Glomerular visceral epithelial cell (primary cell): Measurements from ENCODE around the gene WNT9B.

Experiments used
- DNase-seq: peaks from one replicate; pipeline ENCODE4 v3.0.0-alpha.2; 2016; ENCODE audit errors: extremely low spot score

WNT9B gene

GRCh38 chr17:46854515-46854914, 3.1 kb downstream of the WNT9B start:
- DNase-seq = no peak

GRCh38 chr17:46854948-46855347, 3.6 kb downstream of the WNT9B start:
- no peak for DNase-seq

- no peak for DNase-seq
Measured at GRCh38 chr17:46857600-46857999, 6.2 kb downstream of the WNT9B start.

- no peak for DNase-seq
Measured at GRCh38 chr17:46859996-46860395, 8.6 kb downstream of the WNT9B start.

- DNase-seq = no peak
Measured at GRCh38 chr17:46862949-46863348, 11.6 kb downstream of the WNT9B start.

- DNase-seq = no peak
Measured at GRCh38 chr17:46863383-46864121, 12.2 kb downstream of the WNT9B start.

GRCh38 chr17:46865100-46865499, 13.7 kb downstream of the WNT9B start:
- no peak for DNase-seq

- no peak for DNase-seq
Measured at GRCh38 chr17:46866325-46866724, 14.9 kb downstream of the WNT9B start.

GRCh38 chr17:46866747-46867146, 15.4 kb downstream of the WNT9B start:
- no peak for DNase-seq

GRCh38 chr17:46868689-46869187, 17.4 kb downstream of the WNT9B start:
- DNase-seq = no peak

GRCh38 chr17:46869296-46869695, 17.9 kb downstream of the WNT9B start:
- DNase-seq = no peak

- peak; percentile 39 for DNase-seq
Measured at GRCh38 chr17:46869975-46870803, 18.8 kb downstream of the WNT9B start.

- no peak for DNase-seq
Measured at GRCh38 chr17:46872421-46872820, 21.0 kb downstream of the WNT9B start.

- DNase-seq = no peak
Measured at GRCh38 chr17:46873941-46874645, 22.7 kb downstream of the WNT9B start.

GRCh38 chr17:46874906-46875305, 23.5 kb downstream of the WNT9B start:
- DNase-seq = no peak

- no peak for DNase-seq
Measured at GRCh38 chr17:46875849-46876352, 24.5 kb downstream of the WNT9B start.

GRCh38 chr17:46876353-46876887, 25.0 kb downstream of the WNT9B start:
- DNase-seq = no peak

GRCh38 chr17:46876926-46877325, 25.5 kb downstream of the WNT9B start:
- no peak for DNase-seq

- DNase-seq = no peak
Measured at GRCh38 chr17:46877466-46877865, 26.1 kb downstream of the WNT9B start.

GRCh38 chr17:46878055-46878454, 26.7 kb downstream of the WNT9B start:
- no peak for DNase-seq

GRCh38 chr17:46879101-46879500, 27.7 kb downstream of the WNT9B start:
- no peak for DNase-seq

GRCh38 chr17:46881015-46881414, 29.6 kb downstream of the WNT9B start:
- no peak for DNase-seq
